H1 (cell line): ENCODE measurements around the gene GPR35. TPM values are rescaled to one million over a fixed set of nuclear protein-coding genes. Genes with fewer than 3 reads are reported as not detected.

Experiments used
- CTCF ChIA-PET: fragments of 300-600 bp; sonication (Branson Sonifier 250); formaldehyde crosslinking; loops from one replicate; lab custom pipeline; 2021; ENCODE audit not compliant: partially characterized antibody; lab: Charles Lee
- POLR2A ChIA-PET: fragments of 300-600 bp; sonication (Branson Sonifier 250); formaldehyde crosslinking; loops from one replicate; lab custom pipeline; 2021; ENCODE audit warnings: inconsistent platforms; ENCODE audit not compliant: partially characterized antibody; lab: Charles Lee
- DNase-seq, 2 experiments: peaks; one replicate each; pipeline versions ENCODE4 v3.0.0 to v3.0.0-alpha.2; 2010 to 2022; ENCODE audit warnings: low spot score in 2 of 2, low read depth in 1 of 2, mixed read lengths in 1 of 2
- FAIRE-seq: peaks from 2 replicates; lab custom pipeline; 2011; peaks lifted over from hg19 to GRCh38; lab: Jason Lieb, UNC
- H2AFZ ChIP-seq: 2 replicates; pipeline ENCODE4 v1.8.1; 2012; ENCODE audit warnings: low read length, inconsistent platforms
- H2AK5ac ChIP-seq: 2 replicates; pipeline ENCODE4 v1.6.1; 2013; ENCODE audit warnings: low read depth, low read length
- H2BK120ac ChIP-seq: replicated peaks from 2 replicates; pipeline ENCODE3; 2013; ENCODE audit warnings: low read depth, low read length, inconsistent platforms
- H2BK12ac ChIP-seq: 2 replicates; pipeline ENCODE4 v1.6.1; 2013; ENCODE audit warnings: low read depth, low read length
- H2BK15ac ChIP-seq: 2 replicates; pipeline ENCODE4 v1.6.1; 2013; ENCODE audit warnings: low read length
- H2BK20ac ChIP-seq: 2 replicates; pipeline ENCODE4 v1.6.1; 2013; ENCODE audit warnings: low read length
- H2BK5ac ChIP-seq: 2 replicates; pipeline ENCODE4 v1.6.1; 2013; ENCODE audit warnings: low read depth, low read length
- H3K14ac ChIP-seq: 2 replicates; pipeline ENCODE4 v1.6.1; 2013; ENCODE audit warnings: inconsistent platforms; ENCODE audit not compliant: insufficient read length
- H3K18ac ChIP-seq: 2 replicates; pipeline ENCODE4 v1.6.1; 2013; ENCODE audit warnings: low read length; ENCODE audit errors: extremely low read depth
- H3K23ac ChIP-seq: 2 replicates; pipeline ENCODE4 v1.6.1; 2013; ENCODE audit warnings: inconsistent platforms; ENCODE audit not compliant: insufficient read length
- H3K23me2 ChIP-seq: 2 replicates; pipeline ENCODE4 v1.6.1; 2013; ENCODE audit warnings: low read depth, low read length
- H3K27ac ChIP-seq: 2 replicates; pipeline ENCODE4 v1.6.1; 2011; ENCODE audit warnings: low read depth, low read length, inconsistent platforms
- H3K27me3 ChIP-seq, 4 experiments: replicated peaks in 1 of 4; 1 replicate in 1 of 4; 2 replicates in 3 of 4; pipeline versions ENCODE4 v1.6.1 to v1.8.1; 2011 to 2013; ENCODE audit warnings: low read length in 3 of 4, mild to moderate bottlenecking in 3 of 4, inconsistent platforms in 2 of 4, mixed read lengths in 2 of 4, moderate library complexity in 1 of 4; ENCODE audit not compliant: control insufficient read depth in 3 of 4, insufficient read depth in 3 of 4; ENCODE audit errors: extremely low read depth in 1 of 4
- H3K36me3 ChIP-seq, 4 experiments: 2 replicates each; pipeline versions ENCODE4 v1.6.1 to v1.8.1; 2011 to 2013; ENCODE audit warnings: mild to moderate bottlenecking in 4 of 4, low read length in 3 of 4, moderate library complexity in 2 of 4, control low read depth in 1 of 4, inconsistent platforms in 1 of 4; ENCODE audit not compliant: insufficient read depth in 4 of 4, control insufficient read depth in 2 of 4
- H3K4ac ChIP-seq: replicated peaks from 2 replicates; pipeline ENCODE3; 2013; ENCODE audit warnings: low read length, low read depth, mixed read lengths, inconsistent platforms; ENCODE audit not compliant: insufficient read length
- H3K4me1 ChIP-seq, 4 experiments: replicated peaks in 1 of 4; 1 replicate in 1 of 4; 2 replicates in 3 of 4; pipeline versions ENCODE4 v1.6.1 to v1.8.1; 2011 to 2013; ENCODE audit warnings: low read length in 3 of 4, inconsistent platforms in 2 of 4, mixed read lengths in 1 of 4; ENCODE audit not compliant: insufficient read depth in 4 of 4, control insufficient read depth in 3 of 4
- H3K4me2 ChIP-seq, 2 experiments: 2 replicates each; pipeline versions ENCODE4 v1.6.1 to v1.8.1; 2011 to 2013; ENCODE audit warnings: low read depth in 2 of 2, low read length in 2 of 2, control low read depth in 1 of 2, inconsistent platforms in 1 of 2, mild to moderate bottlenecking in 1 of 2; ENCODE audit not compliant: insufficient read depth in 1 of 2
- H3K4me3 ChIP-seq, 4 experiments: fragments of 200-600, 300-600 bp in 1 of 4; sonication (generic), shearing (Covaris generic), sonication (Bioruptor Twin) in 1 of 4; 2 replicates each; pipeline versions ENCODE4 v1.5.1 to v1.8.1; 2011 to 2016; ENCODE audit warnings: low read length in 4 of 4, low read depth in 3 of 4, control low read depth in 2 of 4, inconsistent platforms in 2 of 4, mild to moderate bottlenecking in 2 of 4, mixed read lengths in 1 of 4, moderate library complexity in 1 of 4; ENCODE audit not compliant: insufficient read depth in 2 of 4; ENCODE audit errors: extremely low read depth in 1 of 4
- H3K56ac ChIP-seq: replicated peaks from 2 replicates; pipeline ENCODE3; 2013; ENCODE audit warnings: low read depth, mild to moderate bottlenecking, mixed read lengths, low read length, inconsistent platforms; ENCODE audit not compliant: insufficient read length
- H3K79me1 ChIP-seq: 2 replicates; pipeline ENCODE4 v1.6.1; 2013; ENCODE audit warnings: low read depth, low read length, control low read depth
- H3K79me2 ChIP-seq, 2 experiments: 2 replicates each; pipeline versions ENCODE4 v1.6.1 to v1.8.1; 2012 to 2013; ENCODE audit warnings: low read length in 2 of 2, mild to moderate bottlenecking in 2 of 2, inconsistent platforms in 1 of 2; ENCODE audit not compliant: insufficient read depth in 2 of 2, control insufficient read depth in 1 of 2
- H3K9ac ChIP-seq, 4 experiments: replicated peaks in 1 of 4; 1 replicate in 1 of 4; 2 replicates in 3 of 4; pipeline versions ENCODE4 v1.6.1 to v1.8.1; 2011 to 2013; ENCODE audit warnings: low read depth in 3 of 4, low read length in 3 of 4, control low read depth in 2 of 4, mild to moderate bottlenecking in 2 of 4, moderate library complexity in 2 of 4, inconsistent platforms in 1 of 4; ENCODE audit errors: extremely low read depth in 1 of 4
- H3K9me3 ChIP-seq, 2 experiments: 2 replicates each; pipeline versions ENCODE4 v1.6.1 to v1.8.1; 2012 to 2013; ENCODE audit warnings: mild to moderate bottlenecking in 2 of 2, moderate library complexity in 2 of 2, control low read depth in 1 of 2, inconsistent platforms in 1 of 2, low read depth in 1 of 2, low read length in 1 of 2, mixed read lengths in 1 of 2; ENCODE audit not compliant: insufficient read depth in 2 of 2
- H4K20me1 ChIP-seq, 2 experiments: replicated peaks in 1 of 2; 2 replicates each; pipeline versions ENCODE3 to v1.8.1; 2011 to 2013; ENCODE audit warnings: inconsistent platforms in 2 of 2, low read length in 2 of 2, mild to moderate bottlenecking in 1 of 2; ENCODE audit not compliant: insufficient read depth in 2 of 2, control insufficient read depth in 1 of 2
- H4K5ac ChIP-seq: 2 replicates; pipeline ENCODE4 v1.6.1; 2013; ENCODE audit warnings: low read length, low read depth, mixed read lengths, inconsistent platforms; ENCODE audit not compliant: insufficient read length
- H4K8ac ChIP-seq: 2 replicates; pipeline ENCODE4 v1.8.0; 2013; ENCODE audit warnings: mild to moderate bottlenecking, moderate library complexity, low read length, inconsistent platforms; ENCODE audit not compliant: insufficient read depth; ENCODE audit errors: extremely low read depth
- H4K91ac ChIP-seq: replicated peaks from 2 replicates; pipeline ENCODE3; 2013; ENCODE audit warnings: low read length, mixed read lengths, inconsistent platforms; ENCODE audit not compliant: insufficient read length
- HDAC2 ChIP-seq, 2 experiments: fragments of 300-600 bp in 1 of 2; sonication (generic) in 1 of 2; IDR thresholded peaks; 2 replicates each; pipeline ENCODE4 v1.6.1; 2011 to 2012; ENCODE audit warnings: low read depth in 2 of 2, low read length in 2 of 2, mild to moderate bottlenecking in 2 of 2, moderate library complexity in 2 of 2, borderline replicate concordance in 1 of 2, inconsistent platforms in 1 of 2
- PHF8 ChIP-seq: fragments of 200-600 bp; sonication (generic); conservative IDR thresholded peaks from 2 replicates; pipeline ENCODE4 v1.7.1; 2012; ENCODE audit warnings: low read depth, mild to moderate bottlenecking, inconsistent platforms, low read length, moderate library complexity
- RFX5 ChIP-seq: IDR thresholded peaks from 2 replicates; pipeline ENCODE4 v1.6.1; 2011; ENCODE audit warnings: low read depth, low read length, improper control_type of control experiment, borderline replicate concordance
- WGBS, 2 experiments: shearing (Covaris generic) in 1 of 2; methylation state at CpG; one replicate each; pipeline versions ENCODE4 v1.1.6 to v1.1.7; 2013 to 2015; ENCODE audit warnings: low lambda C conversion rate in 2 of 2, mixed read lengths in 2 of 2, inconsistent platforms in 1 of 2, low coverage in 1 of 2, missing lambda C conversion rate in 1 of 2; ENCODE audit not compliant: insufficient replicate concordance in 2 of 2, insufficient coverage in 1 of 2, insufficient read length in 1 of 2; ENCODE audit errors: extremely low coverage in 1 of 2, missing lambda C conversion rate in 1 of 2; 5-methylcytosine and 5-hydroxymethylcytosine counted together
- polyA plus RNA-seq, 7 experiments: library from polyadenylated mRNA; depleted of rRNA in 3 of 7; stranded (reverse) in 5 of 7; unstranded in 2 of 7; fragments of >200 nt in 5 of 7; fragments of 200-250 nt in 2 of 7; gene quantifications; 1 replicate in 5 of 7; 2 replicates in 1 of 7; 4 replicates in 1 of 7; pipeline versions ENCODE4 v1.2.1 to v1.2.3, GENCODE V29; 2011 to 2013; ENCODE audit warnings: missing spikeins in 2 of 7, mixed read lengths in 2 of 7
- total RNA-seq: library from RNA; stranded (reverse); fragmentation: NEBNext Ultra II Directional; extraction: Animal tissue kit (Norgen Biotek cat#: 25700); gene quantifications from 2 replicates; pipeline ENCODE4 v1.2.1, GENCODE V29; 2021

The GPR35 gene
- total and polyA plus RNA-seq, 2 of the 8 experiments (the other 6 are each of a cell fraction or from before 2014, with no cell fraction given) = 0.47 TPM; not detected in 1

GRCh38 chr2:240591226-240591625 is 34.1 kb upstream of the GPR35 start:
- H2AK5ac ChIP-seq = no peak overlapping the region
- no peaks in the 10 kb centered on the region for H3K9me3 ChIP-seq
- H3K27me3 ChIP-seq = no peaks in the 10 kb centered on the region
- no peak overlapping the region for H2BK120ac ChIP-seq
- H3K4ac ChIP-seq = no peak overlapping the region
- H3K18ac ChIP-seq = no peak overlapping the region
- H4K20me1 ChIP-seq = peaks cover 3 to 31% of the 10 kb centered on the region in 2 experiments
- no peak overlapping the region for H4K8ac ChIP-seq
- peaks cover 0 to 8% (median 7%) of the 10 kb centered on the region in 4 experiments; a peak in 5 of 7 replicates for H3K4me1 ChIP-seq
- no peak overlapping the region for H2BK15ac ChIP-seq
- H2AFZ ChIP-seq = no peak overlapping the region
- H3K4me2 ChIP-seq = no peak overlapping the region
- 92% methylated on average over 6 of the region's 6 CpGs; no CpG with 5 or more reads in 1 of the 2 experiments for WGBS, 2 experiments
- peaks cover 0 to 8% (median 6%) of the 10 kb centered on the region in 4 experiments; a peak in 4 of 8 replicates for H3K36me3 ChIP-seq
- no peak overlapping the region for H3K27ac ChIP-seq
- no peak overlapping the region for H4K5ac ChIP-seq
- H3K14ac ChIP-seq = no peak overlapping the region
- ChIA-PET CTCF (interaction anchor here (1.4 kb wide), 1 partner anchor 13 kb away, joined by 3 read pairs; no protein-coding TSS in a partner anchor), POLR2A (no interaction called here)
- H3K56ac ChIP-seq = no peak overlapping the region
- no peak overlapping the region for H3K4me3 ChIP-seq
- H3K9ac ChIP-seq = no peak overlapping the region
- no peak overlapping the region for H2BK20ac ChIP-seq
- peaks cover 17% of the 10 kb centered on the region for H3K79me1 ChIP-seq
- no peak overlapping the region for H4K91ac ChIP-seq
- DNase-seq = no peak
- peaks cover 7% of the 10 kb centered on the region; the same call in 1 of the 2 replicates for H3K23me2 ChIP-seq
- H3K23ac ChIP-seq = no peak overlapping the region
- TF ChIP-seq PHF8 (no peak), RFX5 (no peak), HDAC2 (IDR thresholded peaks at IDR 0.05; ENCODE audit: borderline replicate concordance in 1 of 2, low read depth in 2 of 2, low read length in 2 of 2) (no peak)
- no peak overlapping the region for H2BK5ac ChIP-seq
- H3K79me2 ChIP-seq = peaks cover 4 to 29% of the 10 kb centered on the region in 2 experiments; a peak in 3 of 4 replicates
- H2BK12ac ChIP-seq = no peak overlapping the region
- no peak for FAIRE-seq
